Skin epidermis (tissue), 12 donors: ENCODE data around the gene ZNF439.
"Not testable (repeated sequence)": the region's sequence is repeated elsewhere in the genome, so short reads cannot be mapped to it uniquely, and the experiment has no call there.

Experiments used
- H3K27ac ChIP-seq, 21 experiments: fragments of 200-600 bp; sonication (generic) in 11 of 21; one replicate each; pipeline ENCODE4 v1.5.0; 2020; ENCODE audit warnings: mild to moderate bottlenecking in 3 of 21, inconsistent platforms in 2 of 21, moderate library complexity in 2 of 21
- H3K4me3 ChIP-seq, 7 experiments: fragments of 200-600 bp; sonication (generic) in 2 of 7; one replicate each; pipeline ENCODE4 v1.5.0; 2020; ENCODE audit warnings: inconsistent platforms in 2 of 7, mild to moderate bottlenecking in 2 of 7, moderate library complexity in 1 of 7

Gene ZNF439

GRCh38 chr19:11848594-11849469 is at the start of gene ZNF439:
Gene ZNF439, plus strand, starts transcription at chr19:11848726. Its CDS starts 142 bp downstream, at chr19:11848868.
- H3K4me3 ChIP-seq = peak within 1 kb of the TSS; percentile 51 to 74 (median 61)
- peak within 1 kb of the TSS in 18 of 21 experiments; percentile 2 to 81 (median 62) for H3K27ac ChIP-seq

- Histone ChIP-seq H3K4me3 (no peak overlapping the region), H3K27ac (no peak overlapping the region)
These were observed 42.0 kb upstream of the ZNF439 start for GRCh38 chr19:11806354-11807098.

GRCh38 chr19:11807099-11807380 is 41.5 kb upstream of the ZNF439 start:
- Histone ChIP-seq H3K27ac (no peak overlapping the region), H3K4me3 (no peak overlapping the region)

GRCh38 chr19:11813703-11814028 is 34.9 kb upstream of the ZNF439 start:
- H3K4me3 ChIP-seq = peak overlapping the region; percentile 87 to 99 (median 95)
- peak overlapping the region in 17 of 21 experiments; percentile 48 to 98 (median 92) for H3K27ac ChIP-seq

- Histone ChIP-seq H3K27ac (peak within 1 kb of the TSS; percentile 57 to 98 (median 92)), H3K4me3 (peak within 1 kb of the TSS; percentile 87 to 99 (median 95))
These were observed 34.4 kb upstream of the ZNF439 start, which contains the start of gene ZNF440 for GRCh38 chr19:11814029-11814699. Gene ZNF440, plus strand, starts transcription at chr19:11814273. Its CDS starts 175 bp downstream, at chr19:11814448.

- Histone ChIP-seq H3K4me3 (peak overlapping the region; percentile 87 to 99 (median 95)), H3K27ac (peak overlapping the region; percentile 57 to 98 (median 92))
These were observed 33.9 kb upstream of the ZNF439 start for GRCh38 chr19:11814700-11815035.

GRCh38 chr19:11821474-11822109 is 26.9 kb upstream of the ZNF439 start:
- Histone ChIP-seq H3K27ac (no peak overlapping the region), H3K4me3 (no peak overlapping the region)

GRCh38 chr19:11828957-11829876 is 19.3 kb upstream of the ZNF439 start:
- H3K4me3 ChIP-seq, H3K27ac ChIP-seq: not testable (repeated sequence)

GRCh38 chr19:11832253-11832912 is 16.1 kb upstream of the ZNF439 start:
- no peak overlapping the region for H3K4me3 ChIP-seq

GRCh38 chr19:11833541-11833940 is 15.0 kb upstream of the ZNF439 start:
- Histone ChIP-seq H3K4me3 (no peak overlapping the region), H3K27ac (no peak overlapping the region)

More at GRCh38 chr19:11832253-11832912, 16.1 kb upstream of the ZNF439 start:
- no peak overlapping the region for H3K27ac ChIP-seq

GRCh38 chr19:11835626-11836066 is 12.9 kb upstream of the ZNF439 start:
- not testable (repeated sequence) for H3K4me3 ChIP-seq, H3K27ac ChIP-seq

GRCh38 chr19:11843722-11844121 is 4.8 kb upstream of the ZNF439 start:
- H3K27ac ChIP-seq = no peak overlapping the region
- H3K4me3 ChIP-seq = no peak overlapping the region

- not testable (repeated sequence) for H3K27ac ChIP-seq, H3K4me3 ChIP-seq
These were observed 911 bp upstream of the ZNF439 start for GRCh38 chr19:11847615-11848014.

GRCh38 chr19:11848200-11848593 is 329 bp upstream of the ZNF439 start:
- peak overlapping the region in 9 of 21 experiments; percentile 34 to 81 (median 55) for H3K27ac ChIP-seq

GRCh38 chr19:11850289-11850688 is 1.8 kb downstream of the ZNF439 start:
- H3K27ac ChIP-seq, H3K4me3 ChIP-seq: not testable (repeated sequence)

More at GRCh38 chr19:11848200-11848593, 329 bp upstream of the ZNF439 start:
- peak overlapping the region; percentile 51 to 74 (median 61) for H3K4me3 ChIP-seq

GRCh38 chr19:11853358-11853757 is 4.8 kb downstream of the ZNF439 start:
- no peak overlapping the region for H3K27ac ChIP-seq
- H3K4me3 ChIP-seq = no peak overlapping the region

- Histone ChIP-seq H3K4me3 (no peak overlapping the region), H3K27ac (peak overlapping the region in 1 of 21 experiments; percentile 17)
These were observed 8.2 kb downstream of the ZNF439 start for GRCh38 chr19:11856596-11857250.

GRCh38 chr19:11860721-11861120 is 12.2 kb downstream of the ZNF439 start:
- no peak overlapping the region for H3K27ac ChIP-seq
- no peak overlapping the region for H3K4me3 ChIP-seq
